ENCODE results near the gene STAC2.
"Not testable (repeated sequence)": the region's sequence is repeated elsewhere in the genome, so short reads cannot be mapped to it uniquely, and the experiment has no call there.

Gene STAC2

GRCh38 chr17:39186481-39187002 is 39.2 kb downstream of the STAC2 start:
- no peak for DNase-seq

- DNase-seq: no peak
Observed at GRCh38 chr17:39183720-39184119, 42.0 kb downstream of the STAC2 start.

GRCh38 chr17:39183045-39183444 is 42.7 kb downstream of the STAC2 start:
- DNase-seq: no peak

- no peak for DNase-seq
Observed at GRCh38 chr17:39181303-39181702, 44.4 kb downstream of the STAC2 start.

GRCh38 chr17:39178536-39178935 is 47.2 kb downstream of the STAC2 start:
- DNase-seq: no peak

GRCh38 chr17:39177256-39177655 is 48.5 kb downstream of the STAC2 start:
- no peak for DNase-seq

- DNase-seq: no peak
Observed at GRCh38 chr17:39175695-39176093, 50.1 kb downstream of the STAC2 start.

GRCh38 chr17:39174920-39175694 is 50.6 kb downstream of the STAC2 start:
- DNase-seq: peak; percentile 78

GRCh38 chr17:39173526-39174274 is 52.0 kb downstream of the STAC2 start:
- DNase-seq: no peak

- DNase-seq: no peak
Observed at GRCh38 chr17:39173080-39173479, 52.7 kb downstream of the STAC2 start.

- DNase-seq: no peak
Observed at GRCh38 chr17:39171933-39172332, 53.8 kb downstream of the STAC2 start.

GRCh38 chr17:39170558-39170957 is 55.2 kb downstream of the STAC2 start:
- DNase-seq: no peak

- DNase-seq: no peak
Observed at GRCh38 chr17:39170109-39170508, 55.6 kb downstream of the STAC2 start.

GRCh38 chr17:39169518-39169917 is 56.2 kb downstream of the STAC2 start:
- DNase-seq: no peak

GRCh38 chr17:39169101-39169500 is 56.6 kb downstream of the STAC2 start:
- DNase-seq: no peak

GRCh38 chr17:39168503-39168902 is 57.2 kb downstream of the STAC2 start:
- DNase-seq: not testable (repeated sequence)

- no peak for DNase-seq
Observed at GRCh38 chr17:39167476-39167875, 58.3 kb downstream of the STAC2 start.

- DNase-seq: no peak
Observed at GRCh38 chr17:39166437-39167335, 59.1 kb downstream of the STAC2 start.

GRCh38 chr17:39165841-39166349 is 59.9 kb downstream of the STAC2 start, which contains the start of gene ARL5C:
Gene ARL5C, minus strand, starts transcription at chr17:39166161. Its CDS starts 401 bp downstream, at chr17:39165760.
- DNase-seq: no peak

GRCh38 chr17:39165178-39165840 is 60.4 kb downstream of the STAC2 start:
- no peak for DNase-seq

- DNase-seq: peak; percentile 75
Observed at GRCh38 chr17:39164675-39165143, 61.0 kb downstream of the STAC2 start.

- no peak for DNase-seq
Observed at GRCh38 chr17:39161962-39162361, 63.8 kb downstream of the STAC2 start.

Data from stimulated activated CD4-positive, alpha-beta T cell treated with anti-CD3 and anti-CD28 coated beads, Interleukin-4, amount 100 ng/mL, for 1 hour (primary cell).